Spleen (tissue), 11 donors: Measurements from ENCODE around the gene REC114. TPM values are rescaled to one million over a fixed set of nuclear protein-coding genes. Genes with fewer than 3 reads are reported as not detected.

ENCODE experiments used
- DNase-seq: peaks from one replicate; pipeline ENCODE4 v3.0.0-alpha.2; 2020
- H3K27ac ChIP-seq, 8 donors: fragments of 200-600 bp; sonication (generic) in 7 of 8; 1 replicate in 4 of 8; 2 replicates in 4 of 8; pipeline versions ENCODE4 v1.5.0 to v1.8.0; 2016 to 2021; ENCODE audit warnings: inconsistent platforms in 4 of 8, mild to moderate bottlenecking in 4 of 8, moderate library complexity in 1 of 8
- H3K27me3 ChIP-seq, 7 donors: fragments of 200-600 bp; sonication (generic) in 6 of 7; replicated peaks in 1 of 7; 1 replicate in 4 of 7; 2 replicates in 3 of 7; pipeline versions ENCODE4 v1.5.0 to v1.8.0; 2016 to 2021; ENCODE audit warnings: inconsistent platforms in 3 of 7, mild to moderate bottlenecking in 1 of 7
- H3K36me3 ChIP-seq, 6 donors: fragments of 200-600 bp; sonication (generic) in 5 of 6; 1 replicate in 4 of 6; 2 replicates in 2 of 6; pipeline versions ENCODE4 v1.5.0 to v1.8.0; 2016 to 2021; ENCODE audit warnings: inconsistent platforms in 2 of 6
- H3K4me1 ChIP-seq, 6 donors: fragments of 200-600 bp; sonication (generic) in 5 of 6; 1 replicate in 3 of 6; 2 replicates in 3 of 6; pipeline versions ENCODE4 v1.5.0 to v1.8.0; 2016 to 2021; ENCODE audit warnings: inconsistent platforms in 3 of 6
- H3K4me3 ChIP-seq, 8 donors: fragments of 200-600 bp; sonication (generic) in 7 of 8; 1 replicate in 4 of 8; 2 replicates in 4 of 8; pipeline versions ENCODE4 v1.5.0 to v1.8.0; 2016 to 2021; ENCODE audit warnings: inconsistent platforms in 4 of 8, mild to moderate bottlenecking in 4 of 8, moderate library complexity in 2 of 8
- H3K9me3 ChIP-seq, 8 donors: fragments of 200-600 bp; sonication (generic) in 7 of 8; 1 replicate in 4 of 8; 2 replicates in 4 of 8; pipeline versions ENCODE4 v1.5.0 to v1.8.0; 2016 to 2021; ENCODE audit warnings: inconsistent platforms in 4 of 8
- CTCF ChIP-seq, 11 experiments: fragments of 200-600 bp in 7 of 11; fragments of 450-650 bp in 4 of 11; sonication (generic) in 4 of 11; IDR thresholded peaks in 8 of 11; conservative IDR thresholded peaks in 3 of 11; 1 replicate in 7 of 11; 2 replicates in 4 of 11; pipeline versions ENCODE4 v1.4.0 to v1.8.0; 2016 to 2021; ENCODE audit warnings: antibody characterized with exemption in 11 of 11, inconsistent platforms in 4 of 11, mild to moderate bottlenecking in 1 of 11
- POLR2A ChIP-seq, 3 donors: fragments of 450-650 bp; IDR thresholded peaks; one replicate each; pipeline ENCODE4 v1.5.1; 2017; ENCODE audit warnings: antibody characterized with exemption in 3 of 3, mild to moderate bottlenecking in 1 of 3
- POLR2AphosphoS5 ChIP-seq, 3 donors: sonication (generic); formaldehyde crosslinking; IDR thresholded peaks; one replicate each; pipeline ENCODE4 v1.5.1; 2017; ENCODE audit warnings: antibody characterized with exemption in 3 of 3
- WGBS, 5 donors: extraction: QIAGEN DNeasy Blood & Tissue Kit in 3 of 5; methylation state at CpG; one replicate each; pipeline versions ENCODE4 v1.1.5 to v1.1.7; 2013 to 2018; 5-methylcytosine and 5-hydroxymethylcytosine counted together
- intact Hi-C: fragments of 100-400 bp; cut with DNase I; formaldehyde crosslinking; loops from one replicate; pipeline ENCODE4 v1.15.0; 2023; ENCODE audit warnings: low total_unique reads
- polyA plus RNA-seq, 3 donors: library from polyadenylated mRNA; stranded (reverse); fragments of 200-250 nt; gene quantifications; one replicate each; pipeline ENCODE4 v1.2.1, GENCODE V29; 2013
- total RNA-seq, 7 donors: library from RNA; depleted of rRNA in 3 of 7; stranded (reverse); fragments of >200 nt in 3 of 7; fragmentation: NEBNext Ultra II Directional in 4 of 7; extraction: Animal tissue kit (Norgen Biotek cat#: 25700) in 4 of 7; gene quantifications; one replicate each; pipeline versions ENCODE4 v1.1.0 to v1.2.1, GENCODE V29; 2016 to 2021
- donor health status: healthy with polysubstance abuse.
- donor health status: DM: no; HTN: no; CAD: no; lungs with moderate emphysema.
- donor health status: DM: no; HTN: no; CAD: no.
- donor health status: Bipolar disorder and iron deficiency.
- donor health status: healthy.
- donor health status: DM: no; HTN: no; CAD: no.
- donor health status: DM: yes; HTN: yes; CAD: no.

Gene REC114
- total and polyA plus RNA-seq, 10 donors: not detected

GRCh38 chr15:73493922-73494321 is 51.0 kb downstream of the REC114 start:
- TF ChIP-seq POLR2A (IDR thresholded peaks at IDR 0.05) (no peak), POLR2AphosphoS5 (IDR thresholded peaks at IDR 0.05) (no peak), CTCF (IDR thresholded peaks at IDR 0.05 in 8 of 11, conservative IDR thresholded peaks at IDR 0.05 in 3 of 11) (no peak)
- intact Hi-C loops: no loop called here
- DNase-seq: no peak
- Histone ChIP-seq H3K4me1 (no peaks in the 10 kb centered on the region), H3K4me3 (no peak overlapping the region), H3K36me3 (no peaks in the 10 kb centered on the region), H3K27me3 (no peaks in the 10 kb centered on the region), H3K9me3 (no peaks in the 10 kb centered on the region), H3K27ac (no peak overlapping the region)
- WGBS, 5 donors: 93 to 100% (median 98%) methylated on average over 2 of the region's 2 CpGs

- Histone ChIP-seq H3K4me3 (no peak overlapping the region), H3K27ac (no peak overlapping the region), H3K27me3 (no peaks in the 10 kb centered on the region), H3K9me3 (no peaks in the 10 kb centered on the region), H3K36me3 (no peaks in the 10 kb centered on the region), H3K4me1 (no peaks in the 10 kb centered on the region)
- intact Hi-C loops: no loop called here
- TF ChIP-seq CTCF (IDR thresholded peaks at IDR 0.05 in 8 of 11, conservative IDR thresholded peaks at IDR 0.05 in 3 of 11) (no peak), POLR2AphosphoS5 (IDR thresholded peaks at IDR 0.05) (no peak), POLR2A (IDR thresholded peaks at IDR 0.05) (no peak)
- DNase-seq: no peak
- WGBS, 5 donors: 74 to 87% (median 83%) methylated on average over 3 of the region's 3 CpGs
Observed at GRCh38 chr15:73495181-73495580, 52.2 kb downstream of the REC114 start.

GRCh38 chr15:73500696-73501095 is 57.7 kb downstream of the REC114 start:
- intact Hi-C loops: no loop called here
- Histone ChIP-seq H3K4me3 (no peak overlapping the region), H3K9me3 (no peaks in the 10 kb centered on the region), H3K36me3 (no peaks in the 10 kb centered on the region), H3K4me1 (no peaks in the 10 kb centered on the region), H3K27me3 (no peaks in the 10 kb centered on the region), H3K27ac (no peak overlapping the region)
- TF ChIP-seq POLR2A (IDR thresholded peaks at IDR 0.05) (no peak), POLR2AphosphoS5 (IDR thresholded peaks at IDR 0.05) (no peak), CTCF (IDR thresholded peaks at IDR 0.05 in 8 of 11, conservative IDR thresholded peaks at IDR 0.05 in 3 of 11) (no peak)
- DNase-seq: no peak

- H3K4me1 ChIP-seq: no peaks in the 10 kb centered on the region
- no peak for TF ChIP-seq POLR2AphosphoS5 (IDR thresholded peaks at IDR 0.05)
- no peak for TF ChIP-seq POLR2A (IDR thresholded peaks at IDR 0.05)
- no peak for TF ChIP-seq CTCF (IDR thresholded peaks at IDR 0.05 in 8 of 11, conservative IDR thresholded peaks at IDR 0.05 in 3 of 11)
- no peak overlapping the region for H3K4me3 ChIP-seq
- no peak overlapping the region for H3K27ac ChIP-seq
- intact Hi-C loops: no loop called here
- no peak for DNase-seq
- H3K9me3 ChIP-seq: no peaks in the 10 kb centered on the region
- no peaks in the 10 kb centered on the region for H3K36me3 ChIP-seq
- H3K27me3 ChIP-seq: no peaks in the 10 kb centered on the region
Observed at GRCh38 chr15:73504885-73505284, 61.9 kb downstream of the REC114 start.
